Hematopoietic multipotent progenitor cell treated with erythropoietin and hydrocortisone succinate and interleukin-3 and kit ligand, for 17 days (in vitro differentiated cells): Measurements from ENCODE around the gene EDN2.

Experiments used
- DNase-seq: peaks from one replicate; pipeline ENCODE4 v3.0.0-alpha.2; 2015; ENCODE audit warnings: low spot score

Gene EDN2

GRCh38 chr1:41517062-41517438 lies 32.6 kb upstream of the EDN2 start:
- DNase-seq, result no peak

GRCh38 chr1:41516168-41517061 lies 31.9 kb upstream of the EDN2 start:
- DNase-seq, result peak; percentile 36

DNA sequence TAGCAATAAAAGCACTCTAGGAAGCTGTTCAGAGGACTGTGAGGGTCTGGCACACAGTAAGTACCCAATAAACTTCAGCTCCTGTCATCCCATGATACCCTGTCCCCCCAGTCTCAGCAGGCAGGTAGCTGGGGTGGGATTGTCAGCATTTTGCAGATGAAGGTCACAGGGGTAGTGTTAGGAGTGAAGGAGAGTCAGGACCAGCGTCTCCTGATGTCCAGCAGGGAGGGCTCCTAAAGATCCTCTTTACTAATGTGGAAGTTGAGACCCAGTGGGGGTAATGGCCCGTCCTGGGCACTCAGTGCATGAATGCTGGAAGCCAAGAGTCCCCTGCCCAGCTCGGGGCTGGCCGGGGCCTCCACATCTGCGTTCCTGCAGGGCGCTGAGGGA lies 31.3 kb upstream of the EDN2 start:
- DNase-seq, result no peak

DNA sequence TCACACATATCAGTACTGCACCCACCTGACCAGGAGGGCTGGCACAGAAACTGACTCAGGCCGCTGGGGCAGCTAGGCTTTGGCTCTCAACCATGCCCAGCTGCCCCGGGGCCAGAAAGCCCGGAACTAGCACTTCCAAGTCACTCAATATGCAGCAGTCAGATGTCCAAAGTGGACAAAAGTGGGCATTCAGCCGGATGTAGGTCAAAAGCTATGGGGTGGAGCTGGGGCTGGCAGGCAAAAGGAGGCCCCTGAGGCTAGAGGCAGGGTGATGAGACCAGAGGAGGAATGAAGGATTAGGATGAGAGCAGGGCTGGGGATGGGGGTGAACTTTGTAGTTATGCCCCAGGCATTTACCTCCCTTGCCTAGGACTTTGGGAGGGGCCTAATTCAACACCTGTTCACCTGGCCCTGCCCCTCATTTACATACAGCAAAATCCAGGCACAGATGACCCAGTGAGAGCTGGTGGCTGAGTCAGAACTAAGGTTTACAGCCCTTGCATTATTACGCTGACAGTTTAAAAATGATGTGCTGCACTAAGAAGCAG lies 30.7 kb upstream of the EDN2 start:
- DNase-seq, result no peak

- DNase-seq, result no peak
These were observed 29.9 kb upstream of the EDN2 start for GRCh38 chr1:41514381-41514780.

- no peak for DNase-seq
These were observed 28.9 kb upstream of the EDN2 start for GRCh38 chr1:41513383-41513735.

DNA sequence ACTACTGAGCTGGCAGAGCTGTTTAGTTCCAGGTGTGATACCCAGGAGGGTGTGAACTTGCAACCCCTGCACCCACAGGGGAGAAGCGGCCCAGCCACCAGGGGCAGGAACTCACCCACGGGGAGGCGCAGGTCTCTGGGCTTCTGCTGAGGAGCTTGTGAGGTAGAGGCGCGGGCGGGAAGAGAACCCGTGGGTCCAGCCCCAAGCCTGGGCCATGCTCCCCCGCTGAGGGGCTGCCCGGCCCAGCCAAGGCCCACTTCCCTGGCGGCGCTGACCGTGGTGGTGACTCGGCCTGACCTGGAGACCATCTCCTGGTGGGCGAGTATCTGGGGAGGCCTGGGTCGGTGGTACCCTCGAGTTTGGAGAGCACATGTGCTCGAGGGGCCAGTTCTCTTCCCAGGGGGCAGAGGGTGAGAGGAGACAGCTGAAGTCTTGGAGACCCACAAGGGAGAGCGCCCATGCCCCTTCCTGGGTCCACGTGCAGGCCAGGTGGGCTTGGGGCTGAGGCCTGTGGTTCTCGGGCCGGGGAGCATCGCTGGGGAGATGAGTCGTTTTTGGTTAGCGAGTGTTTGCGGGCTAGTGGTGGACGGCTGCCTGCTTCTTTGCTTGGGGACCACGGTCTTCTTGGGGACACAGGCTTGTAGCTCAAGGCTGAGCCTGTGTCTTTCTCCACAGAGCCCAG lies 28.4 kb upstream of the EDN2 start:
- no peak for DNase-seq

GRCh38 chr1:41511239-41511540 lies 26.7 kb upstream of the EDN2 start:
- DNase-seq, result no peak

DNA sequence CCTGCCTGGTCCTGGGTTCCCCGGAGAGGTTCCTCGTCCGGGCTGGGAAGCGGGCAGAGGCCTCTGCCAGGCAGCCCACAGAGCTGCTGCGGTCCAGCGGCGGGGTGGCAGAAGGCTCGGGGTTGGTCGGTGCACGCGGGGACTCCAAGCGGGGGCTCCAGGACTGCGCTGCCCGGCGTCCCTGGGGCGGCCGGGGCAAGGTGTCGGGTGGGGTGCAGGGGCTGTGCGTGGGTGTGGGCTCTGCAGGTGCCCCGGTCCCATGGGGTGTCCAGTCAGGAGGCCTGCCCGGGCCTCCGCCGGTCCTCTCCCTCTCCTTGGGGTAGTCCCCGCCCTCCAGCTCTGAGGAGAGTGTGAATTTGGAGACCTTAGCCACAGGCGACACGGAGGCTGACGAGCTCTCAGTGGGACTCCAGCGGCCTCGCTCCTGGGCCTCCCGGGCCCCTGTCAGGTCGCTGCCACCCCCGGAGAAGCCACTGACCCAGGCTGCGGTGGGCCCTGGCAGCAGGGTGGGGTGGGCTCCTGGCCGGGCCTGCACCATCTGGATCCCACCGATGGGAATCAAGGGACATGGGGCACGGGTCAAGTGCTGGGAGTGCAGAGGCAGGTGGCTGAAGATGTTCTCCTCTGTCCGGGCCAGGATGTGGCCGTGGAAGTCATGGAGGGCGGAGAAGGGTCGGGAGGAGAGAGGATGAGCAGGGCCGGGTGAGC lies 26.2 kb upstream of the EDN2 start:
- no peak for DNase-seq

- no peak for DNase-seq
These were observed 24.8 kb upstream of the EDN2 start for GRCh38 chr1:41509270-41509671.

- DNase-seq, result no peak
These were observed 23.8 kb upstream of the EDN2 start for GRCh38 chr1:41508290-41508689.

DNA sequence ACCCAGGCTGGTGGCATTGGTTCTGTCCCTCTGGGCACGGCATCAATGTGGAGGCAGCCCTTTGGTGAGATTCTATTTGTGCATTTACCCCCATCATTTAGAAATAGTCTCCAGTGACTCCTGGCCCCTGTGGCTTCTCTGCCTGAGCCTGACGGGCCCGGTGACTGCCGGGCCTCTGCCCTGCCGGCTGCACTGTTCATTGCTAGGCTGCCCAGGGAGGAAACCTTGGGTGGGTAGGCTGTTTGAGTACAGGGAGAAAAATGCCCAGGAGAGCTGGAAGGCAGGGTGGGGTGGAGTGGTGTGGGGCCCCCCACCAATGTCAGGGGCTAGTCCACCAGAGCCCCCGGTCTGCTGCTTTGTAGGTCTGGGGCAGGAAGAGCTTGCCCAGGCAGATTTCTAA lies 23.4 kb upstream of the EDN2 start:
- DNase-seq, result no peak

DNA sequence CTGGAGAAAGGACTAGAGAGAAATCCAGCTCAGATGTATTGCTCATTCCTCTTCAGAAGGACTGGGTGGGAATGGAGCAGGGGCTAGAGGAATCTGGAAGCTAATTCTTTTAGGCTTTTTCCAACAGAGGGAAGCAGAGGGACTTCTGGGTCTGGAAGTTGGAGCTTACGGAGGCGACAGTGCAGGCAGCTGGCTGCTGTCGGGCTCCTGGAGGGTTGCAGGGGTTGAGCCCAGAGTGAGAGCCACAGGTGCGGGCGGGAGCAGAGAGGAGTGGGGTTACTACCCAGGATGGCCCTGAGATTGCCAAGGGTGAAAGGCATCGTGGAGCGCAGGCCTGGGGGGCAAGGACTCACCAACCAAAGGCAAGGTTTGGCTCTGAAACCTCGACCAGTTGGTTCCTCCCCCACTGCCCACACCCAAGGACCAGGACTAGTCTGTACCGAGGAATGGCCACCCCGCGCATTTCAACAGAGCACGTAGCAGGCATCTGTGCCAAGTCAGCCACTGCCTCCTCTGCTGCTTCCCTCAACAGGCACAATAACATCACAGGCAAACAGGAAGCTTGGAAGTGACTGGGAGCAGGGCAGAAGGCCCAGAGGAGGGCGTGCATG lies 22.7 kb upstream of the EDN2 start:
- no peak for DNase-seq

- DNase-seq, result no peak
These were observed 19.9 kb upstream of the EDN2 start for GRCh38 chr1:41504114-41505035.

DNA sequence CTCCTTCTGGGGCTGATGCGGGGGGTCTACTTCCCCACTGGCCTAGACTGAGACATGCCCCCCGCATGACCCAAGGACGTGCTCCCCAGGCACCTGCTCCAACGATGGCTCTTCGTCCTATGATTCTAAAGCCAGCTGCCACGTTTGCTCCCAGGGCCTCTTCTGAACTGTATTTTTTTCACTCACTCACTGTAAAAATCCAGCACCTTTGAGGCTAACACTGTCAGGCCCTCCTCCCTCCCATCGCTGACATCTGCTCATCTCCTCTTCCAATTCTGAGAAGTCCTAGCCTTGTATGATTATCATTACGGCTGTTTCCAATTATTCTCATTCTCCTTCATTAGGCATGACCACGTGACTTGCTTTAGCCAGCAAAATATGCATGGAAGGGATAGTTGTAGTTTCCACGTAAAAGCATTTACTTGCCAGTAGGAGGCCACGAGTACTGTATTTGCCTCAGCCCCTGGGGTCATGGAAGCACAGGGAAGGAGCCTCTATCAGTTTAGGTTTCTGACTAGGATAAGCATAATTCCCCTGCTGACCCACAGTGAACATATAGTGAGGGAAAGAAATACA lies 19.1 kb upstream of the EDN2 start:
- no peak for DNase-seq

GRCh38 chr1:41502912-41503311 lies 18.4 kb upstream of the EDN2 start:
- DNase-seq, result no peak

- no peak for DNase-seq
These were observed 17.1 kb upstream of the EDN2 start for GRCh38 chr1:41501581-41501980.

- no peak for DNase-seq
These were observed 16.5 kb upstream of the EDN2 start for GRCh38 chr1:41500781-41501518.

DNA sequence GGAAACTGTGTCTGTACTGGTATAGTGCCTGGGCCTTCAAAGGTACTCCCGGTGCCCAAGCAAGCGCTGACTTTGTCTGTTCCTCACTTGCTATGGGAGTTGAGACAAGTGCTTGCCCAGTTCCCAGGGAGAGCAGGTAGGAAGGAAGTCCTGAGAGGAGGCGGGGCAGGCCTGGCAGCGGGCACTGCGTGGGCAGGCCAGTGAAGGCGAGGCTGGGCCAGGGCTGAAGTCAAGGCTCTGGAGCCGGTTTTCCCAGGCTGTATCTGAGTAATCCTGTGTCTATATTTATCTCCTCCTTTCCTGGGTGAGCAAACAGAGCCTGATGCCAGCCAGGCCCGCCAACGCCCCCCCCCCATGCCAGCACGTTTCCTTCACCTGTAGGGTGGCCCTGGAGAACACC lies 15.9 kb upstream of the EDN2 start:
- no peak for DNase-seq

- DNase-seq, result no peak
These were observed 15.1 kb upstream of the EDN2 start for GRCh38 chr1:41499591-41499990.
